GM23338 (cell line): ENCODE data around the gene HSD17B2. TPM values are rescaled to one million over a fixed set of nuclear protein-coding genes. Genes with fewer than 3 reads are reported as not detected.

Source experiments
- ATAC-seq: fragments of 200-7000 bp; cut with Tn5 transposase; 3 replicates; pipeline ENCODE4 v1.9.1; 2020
- DNase-seq: peaks from one replicate; pipeline ENCODE4 v3.0.0-alpha.2; 2015; ENCODE audit warnings: low spot score
- H2AFZ ChIP-seq: fragments of 200-600 bp; sonication (generic); 2 replicates; pipeline ENCODE4 v1.8.0; 2016; ENCODE audit warnings: antibody characterized with exemption, mild to moderate bottlenecking, moderate library complexity
- H3F3A ChIP-seq: fragments of 200-600 bp; sonication (generic); replicated peaks from 2 replicates; pipeline ENCODE4 v1.8.0; 2017; ENCODE audit warnings: antibody characterized with exemption, mixed run types, low read depth
- H3K27ac ChIP-seq: fragments of 200-600 bp; sonication (generic); 2 replicates; pipeline ENCODE4 v1.6.1; 2016; ENCODE audit warnings: low read depth
- H3K27me3 ChIP-seq: fragments of 200-600 bp; sonication (generic); 2 replicates; pipeline ENCODE4 v1.8.0; 2016; ENCODE audit warnings: mild to moderate bottlenecking, mixed run types, moderate library complexity; ENCODE audit not compliant: insufficient read depth
- H3K36me3 ChIP-seq: fragments of 200-600 bp; sonication (generic); 2 replicates; pipeline ENCODE4 v1.8.0; 2016; ENCODE audit warnings: mild to moderate bottlenecking; ENCODE audit not compliant: insufficient read depth
- H3K4me1 ChIP-seq: fragments of 200-600 bp; sonication (generic); 2 replicates; pipeline ENCODE4 v1.8.0; 2016; ENCODE audit warnings: mild to moderate bottlenecking, moderate library complexity; ENCODE audit not compliant: insufficient read depth
- H3K4me2 ChIP-seq: fragments of 200-600 bp; sonication (generic); 2 replicates; pipeline ENCODE4 v1.7.1; 2017; ENCODE audit warnings: mixed run types
- H3K4me3 ChIP-seq: fragments of 200-600 bp; sonication (generic); 2 replicates; pipeline ENCODE4 v1.6.1; 2016; ENCODE audit warnings: mixed run types
- H3K79me2 ChIP-seq: fragments of 200-600 bp; sonication (generic); replicated peaks from 2 replicates; pipeline ENCODE4 v1.8.0; 2017; ENCODE audit warnings: mild to moderate bottlenecking; ENCODE audit not compliant: insufficient read depth
- H3K9me2 ChIP-seq: fragments of 200-600 bp; sonication (generic); 2 replicates; pipeline ENCODE4 v1.8.0; 2017; ENCODE audit not compliant: insufficient read depth
- H4K20me1 ChIP-seq: fragments of 200-600 bp; sonication (generic); replicated peaks from 2 replicates; pipeline ENCODE4 v1.8.0; 2017; ENCODE audit warnings: mild to moderate bottlenecking; ENCODE audit not compliant: insufficient read depth
- H3K27ac Mint-ChIP-seq: 2 replicates; pipeline ENCODE4 v1.8.0; 2020; ENCODE audit warnings: inconsistent platforms, mild to moderate bottlenecking, moderate library complexity, mixed read lengths
- H3K27me3 Mint-ChIP-seq: 3 replicates; pipeline ENCODE4 v1.8.0; 2022; ENCODE audit warnings: low read depth, mild to moderate bottlenecking, moderate library complexity, mixed read lengths, inconsistent platforms; ENCODE audit not compliant: insufficient read depth, poor library complexity
- H3K36me3 Mint-ChIP-seq: 3 replicates; pipeline ENCODE4 v1.8.0; 2021; ENCODE audit warnings: low read depth, mild to moderate bottlenecking, inconsistent platforms, moderate library complexity, mixed read lengths
- H3K4me1 Mint-ChIP-seq: 3 replicates; pipeline ENCODE4 v1.8.0; 2020; ENCODE audit warnings: mild to moderate bottlenecking, inconsistent platforms, mixed read lengths
- H3K4me3 Mint-ChIP-seq: 3 replicates; pipeline ENCODE4 v1.8.0; 2021; ENCODE audit warnings: moderate library complexity, mild to moderate bottlenecking, inconsistent platforms, mixed read lengths
- H3K9me3 Mint-ChIP-seq: 3 replicates; pipeline ENCODE4 v1.8.0; 2020; ENCODE audit warnings: moderate library complexity, mild to moderate bottlenecking, inconsistent platforms, mixed read lengths
- CREB1 ChIP-seq: fragments of 250-450 bp; sonication (Bioruptor Pico); IDR thresholded peaks from 2 replicates; pipeline ENCODE4 v1.5.0; 2020; ENCODE audit warnings: low read depth, mild to moderate bottlenecking, moderate library complexity
- CTCF ChIP-seq, 2 experiments: fragments of 200-600 bp in 1 of 2; sonication (generic) in 1 of 2; conservative IDR thresholded peaks; 2 replicates each; pipeline versions ENCODE4 v1.5.1 to v1.6.1; 2016 to 2017; ENCODE audit warnings: antibody characterized with exemption in 2 of 2, low read depth in 2 of 2, mild to moderate bottlenecking in 2 of 2, moderate library complexity in 1 of 2
- ETS1 ChIP-seq: IDR thresholded peaks from 2 replicates; pipeline ENCODE4 v1.6.1; 2016; ENCODE audit warnings: antibody characterized with exemption
- EZH2 ChIP-seq: fragments of 200-600 bp; sonication (generic); IDR thresholded peaks from one replicate; pipeline ENCODE4 v1.8.0; 2017; ENCODE audit warnings: antibody characterized with exemption, mild to moderate bottlenecking, low read depth; ENCODE audit not compliant: unreplicated experiment
- EZH2phosphoT487 ChIP-seq: fragments of 200-600 bp; sonication (generic); IDR thresholded peaks from one replicate; pipeline ENCODE4 v1.8.1; 2018; ENCODE audit warnings: antibody characterized with exemption; ENCODE audit not compliant: unreplicated experiment
- JUNB ChIP-seq: IDR thresholded peaks from one replicate; pipeline ENCODE4 v1.6.1; 2016; ENCODE audit warnings: antibody characterized with exemption; ENCODE audit not compliant: unreplicated experiment
- NANOG ChIP-seq: IDR thresholded peaks from 2 replicates; pipeline ENCODE4 v1.6.1; 2016; ENCODE audit warnings: antibody characterized with exemption, borderline replicate concordance
- POLR2AphosphoS5 ChIP-seq: IDR thresholded peaks from 2 replicates; pipeline ENCODE4 v1.6.1; 2016; ENCODE audit warnings: antibody characterized with exemption, low read depth
- REST ChIP-seq: IDR thresholded peaks from one replicate; pipeline ENCODE4 v1.6.1; 2018; ENCODE audit warnings: antibody characterized with exemption; ENCODE audit not compliant: unreplicated experiment
- STAT1 ChIP-seq: IDR thresholded peaks from one replicate; pipeline ENCODE4 v1.6.1; 2016; ENCODE audit warnings: antibody characterized with exemption; ENCODE audit not compliant: unreplicated experiment
- ZNF114 ChIP-seq: fragments of 250-450 bp; sonication (Bioruptor Pico); IDR thresholded peaks from 2 replicates; pipeline ENCODE4 v1.5.0; 2020; ENCODE audit warnings: mild to moderate bottlenecking, moderate library complexity
- ZNF331 ChIP-seq: fragments of 250-450 bp; sonication (Bioruptor Pico); IDR thresholded peaks from 2 replicates; pipeline ENCODE4 v1.5.0; 2020; ENCODE audit warnings: low read depth, mild to moderate bottlenecking, moderate library complexity
- ZNF462 ChIP-seq: fragments of 250-450 bp; sonication (Bioruptor Pico); IDR thresholded peaks from 2 replicates; pipeline ENCODE4 v1.5.0; 2020; ENCODE audit warnings: mild to moderate bottlenecking, moderate library complexity
- polyA plus RNA-seq: library from polyadenylated mRNA; unstranded; fragments of >200 nt; fragmentation: Nextera tagmentation; extraction: Ambion mirVana; gene quantifications from 2 replicates; pipeline ENCODE4 v1.2.1, GENCODE V29; 2016
- total RNA-seq: library from RNA; depleted of rRNA; stranded (reverse); fragments of >200 nt; shearing (Covaris generic); gene quantifications from 2 replicates; pipeline ENCODE4 v1.2.3, GENCODE V29; 2014

Gene HSD17B2
- total and polyA plus RNA-seq, 2 experiments from 2014 or later: 0.29 TPM; not detected in 1

- TF ChIP-seq JUNB: no peak
- TF ChIP-seq CREB1 (CRISPR knock-in tag): no peak
- TF ChIP-seq NANOG: no peak
- no peak for TF ChIP-seq STAT1
- TF ChIP-seq ZNF462: no peak
- no peak for TF ChIP-seq CTCF (conservative IDR thresholded peaks at IDR 0.05; ENCODE audit: low read depth in 2 of 2)
- TF ChIP-seq ZNF114 (CRISPR knock-in tag): no peak
- no peak for TF ChIP-seq EZH2
- TF ChIP-seq ZNF331 (CRISPR knock-in tag): no peak
- TF ChIP-seq EZH2phosphoT487: no peak
- TF ChIP-seq ETS1: no peak
- no peak for TF ChIP-seq POLR2AphosphoS5
- no peak for TF ChIP-seq REST
- Histone ChIP-seq H3K4me3 (no peak overlapping the region), H3K9me2 (peaks cover 8% of the 10 kb centered on the region; the same call in 1 of the 2 replicates), H3K79me2 (no peaks in the 10 kb centered on the region), H2AFZ (no peak overlapping the region), H4K20me1 (no peaks in the 10 kb centered on the region), H3F3A (no peaks in the 10 kb centered on the region), H3K36me3 (no peaks in the 10 kb centered on the region; the same call in 1 of the 2 replicates), H3K4me2 (no peak overlapping the region), H3K27me3 (no peaks in the 10 kb centered on the region), H3K27ac (no peak overlapping the region), H3K4me1 (no peaks in the 10 kb centered on the region)
- Mint-ChIP-seq H3K27me3 (no peaks in the 10 kb centered on the region), H3K27ac (no peak overlapping the region), H3K9me3 (peaks cover 38% of the 10 kb centered on the region), H3K36me3 (peaks cover 2% of the 10 kb centered on the region; the same call in 2 of the 3 replicates), H3K4me3 (no peak overlapping the region), H3K4me1 (no peaks in the 10 kb centered on the region)
- ATAC-seq: no peak
- no peak for DNase-seq
Measured at GRCh38 chr16:82081264-82081663, 46.2 kb downstream of the HSD17B2 start.
